HEK293T (cell line): Measurements from ENCODE around the gene AFF1.

Source experiments
- CTCF ChIA-PET: fragments of 350-600 bp; formaldehyde crosslinking; extraction: SDS; loops from one replicate; lab custom pipeline; 2021; ENCODE audit warnings: antibody characterized with exemption, inconsistent platforms; lab: Yijun Ruan, JAX
- POLR2A ChIA-PET: fragments of 350-600 bp; formaldehyde crosslinking; extraction: SDS; loops from one replicate; lab custom pipeline; 2020; ENCODE audit warnings: antibody characterized with exemption, inconsistent platforms; lab: Yijun Ruan, JAX
- DNase-seq: peaks from one replicate; pipeline ENCODE4 v3.0.0; 2012; ENCODE audit warnings: mixed read lengths; ENCODE audit errors: extremely low spot score
- ARNT ChIP-seq: fragments of 450-650 bp; IDR thresholded peaks from 2 replicates; pipeline ENCODE4 v1.6.1; 2017; ENCODE audit warnings: mild to moderate bottlenecking
- BHLHE40 ChIP-seq: fragments of 450-650 bp; IDR thresholded peaks from 2 replicates; pipeline ENCODE4 v1.6.1; 2016; ENCODE audit warnings: mild to moderate bottlenecking, moderate library complexity, borderline replicate concordance
- CTBP1 ChIP-seq: fragments of 450-650 bp; IDR thresholded peaks from 2 replicates; pipeline ENCODE4 v1.6.1; 2016; ENCODE audit warnings: borderline replicate concordance
- ELF4 ChIP-seq: fragments of 450-650 bp; IDR thresholded peaks from 2 replicates; pipeline ENCODE4 v1.6.1; 2017; ENCODE audit warnings: antibody characterized with exemption
- FOXA1 ChIP-seq: fragments of 450-650 bp; IDR thresholded peaks from 2 replicates; pipeline ENCODE4 v1.6.1; 2016; ENCODE audit warnings: mild to moderate bottlenecking
- FOXK2 ChIP-seq: fragments of 450-650 bp; IDR thresholded peaks from 2 replicates; pipeline ENCODE4 v1.6.1; 2016; ENCODE audit warnings: mild to moderate bottlenecking
- FOXM1 ChIP-seq: fragments of 450-650 bp; IDR thresholded peaks from 2 replicates; pipeline ENCODE4 v1.6.1; 2017; ENCODE audit warnings: mild to moderate bottlenecking, borderline replicate concordance
- HDGF ChIP-seq: fragments of 450-650 bp; IDR thresholded peaks from 2 replicates; pipeline ENCODE4 v1.6.1; 2017; ENCODE audit warnings: antibody characterized with exemption, borderline replicate concordance
- L3MBTL2 ChIP-seq: fragments of 450-650 bp; conservative IDR thresholded peaks from 2 replicates; pipeline ENCODE4 v1.6.1; 2016; ENCODE audit warnings: mild to moderate bottlenecking
- LEF1 ChIP-seq: fragments of 450-650 bp; IDR thresholded peaks from 2 replicates; pipeline ENCODE4 v1.6.1; 2017; ENCODE audit warnings: mild to moderate bottlenecking, borderline replicate concordance
- NFRKB ChIP-seq: fragments of 450-650 bp; IDR thresholded peaks from 2 replicates; pipeline ENCODE4 v1.6.1; 2016; ENCODE audit warnings: mild to moderate bottlenecking, moderate library complexity
- SP1 ChIP-seq: fragments of 450-650 bp; IDR thresholded peaks from 2 replicates; pipeline ENCODE4 v1.6.1; 2017
- SUZ12 ChIP-seq: fragments of 450-650 bp; IDR thresholded peaks from 2 replicates; pipeline ENCODE4 v1.6.1; 2016; ENCODE audit warnings: mild to moderate bottlenecking
- TARDBP ChIP-seq: fragments of 450-650 bp; IDR thresholded peaks from 2 replicates; pipeline ENCODE4 v1.6.1; 2016
- ZNF384 ChIP-seq: fragments of 450-650 bp; IDR thresholded peaks from 2 replicates; pipeline ENCODE4 v1.6.1; 2016
- TF ChIP-seq, protein P1 (sequence below): fragments of 450-650 bp; IDR thresholded peaks from 2 replicates; pipeline ENCODE4 v1.6.1; 2016

AFF1 gene

DNA sequence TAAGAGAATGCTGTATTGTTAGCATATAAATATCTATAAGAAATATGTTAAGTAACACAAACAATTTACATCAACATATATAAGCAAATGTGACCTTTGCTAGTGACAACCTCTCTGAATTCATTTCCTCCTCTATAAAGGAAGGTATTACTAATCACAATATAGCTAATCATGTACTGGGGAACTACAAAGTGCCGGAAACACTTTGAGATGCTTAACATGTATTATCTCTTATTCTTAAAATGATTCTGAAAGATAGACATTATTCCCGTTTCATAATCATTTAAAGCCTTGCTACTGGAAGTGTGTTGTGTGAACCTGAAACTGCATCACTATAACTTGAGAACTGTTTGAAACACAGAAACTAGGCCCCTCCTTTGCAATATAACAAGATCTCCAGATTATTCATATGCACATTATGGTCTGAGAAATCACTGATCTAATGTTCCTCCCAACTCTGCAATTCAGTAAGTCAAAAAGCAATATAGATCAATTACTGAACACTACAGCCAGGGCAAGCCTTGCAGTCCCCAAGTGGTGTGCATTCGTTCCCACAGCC lies 231.6 kb downstream of the AFF1 start:
- no peak for TF ChIP-seq TARDBP
- TF ChIP-seq NFRKB = no peak
- TF ChIP-seq FOXA1 = no peak
- TF ChIP-seq ZNF384 = no peak
- TF ChIP-seq FOXM1 = no peak
- no peak for TF ChIP-seq ARNT
- no peak for DNase-seq
- CTCF ChIA-PET = no interaction called here
- POLR2A ChIA-PET = no interaction called here

DNA sequence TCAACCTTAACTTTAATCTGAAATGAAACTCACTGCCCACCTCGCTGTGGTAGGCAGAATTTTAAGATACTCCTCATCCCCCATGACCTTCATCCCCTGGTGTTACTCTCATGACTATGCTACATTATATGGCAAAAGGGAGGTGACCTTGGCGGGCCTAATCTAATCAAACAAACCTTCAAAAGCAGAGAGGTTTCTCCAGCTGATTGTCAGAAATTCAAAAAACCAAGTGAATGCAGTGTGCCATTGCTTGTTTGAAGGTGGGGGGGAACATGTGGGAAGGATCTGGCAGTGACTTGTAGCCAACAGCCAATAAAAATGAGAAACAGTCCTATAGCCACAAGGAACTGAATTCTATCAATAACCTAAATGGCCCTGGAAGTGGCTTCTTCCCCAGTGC lies 237.1 kb downstream of the AFF1 start:
- DNase-seq = no peak
- TF ChIP-seq, protein P1, sequence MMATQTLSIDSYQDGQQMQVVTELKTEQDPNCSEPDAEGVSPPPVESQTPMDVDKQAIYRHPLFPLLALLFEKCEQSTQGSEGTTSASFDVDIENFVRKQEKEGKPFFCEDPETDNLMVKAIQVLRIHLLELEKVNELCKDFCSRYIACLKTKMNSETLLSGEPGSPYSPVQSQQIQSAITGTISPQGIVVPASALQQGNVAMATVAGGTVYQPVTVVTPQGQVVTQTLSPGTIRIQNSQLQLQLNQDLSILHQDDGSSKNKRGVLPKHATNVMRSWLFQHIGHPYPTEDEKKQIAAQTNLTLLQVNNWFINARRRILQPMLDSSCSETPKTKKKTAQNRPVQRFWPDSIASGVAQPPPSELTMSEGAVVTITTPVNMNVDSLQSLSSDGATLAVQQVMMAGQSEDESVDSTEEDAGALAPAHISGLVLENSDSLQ = no peak
- TF ChIP-seq SUZ12 (no peak), LEF1 (no peak)
- POLR2A ChIA-PET = no interaction called here
- CTCF ChIA-PET = no interaction called here

DNA sequence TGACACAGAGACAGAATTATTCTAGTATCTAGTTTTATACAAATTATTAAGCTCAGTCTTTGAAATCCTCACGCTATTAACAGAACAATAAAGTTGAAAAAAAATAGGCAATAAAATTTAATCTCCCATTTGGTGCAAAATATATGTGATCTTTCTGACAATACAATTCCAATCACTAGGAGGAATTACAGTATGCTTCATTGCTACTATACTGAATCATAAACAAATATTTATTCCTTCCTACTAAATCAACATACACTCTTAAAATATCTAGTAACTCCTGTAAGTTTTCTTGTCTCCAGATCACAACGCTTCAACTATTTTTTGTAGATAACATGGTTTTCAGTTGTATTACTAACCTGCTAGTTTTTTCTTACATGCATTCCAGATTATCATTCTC lies 239.9 kb downstream of the AFF1 start:
- TF ChIP-seq BHLHE40 (no peak), LEF1 (no peak), CTBP1 (no peak), NFRKB (no peak), FOXA1 (no peak)
- no peak for DNase-seq
- ChIA-PET CTCF (no interaction called here), POLR2A (no interaction called here)

DNA sequence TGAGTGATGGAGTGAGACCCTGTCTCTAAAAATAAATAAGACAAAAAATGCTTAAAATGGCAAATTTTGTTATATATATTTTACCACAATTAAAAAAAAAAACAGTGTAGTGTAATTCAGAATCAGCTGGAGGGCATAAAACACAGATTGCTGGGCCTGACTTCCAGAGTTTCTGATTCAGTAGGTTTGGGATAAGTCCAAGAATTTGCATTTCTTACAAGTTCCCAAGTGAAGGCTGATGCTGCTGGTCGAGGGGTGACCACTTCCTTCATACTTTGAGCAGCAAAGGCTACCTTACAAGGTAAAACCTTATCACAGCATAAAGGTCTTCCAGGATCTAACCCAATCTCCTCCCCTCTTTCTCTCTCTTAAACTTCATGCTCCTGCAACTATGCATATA lies 244.9 kb downstream of the AFF1 start:
- ChIA-PET CTCF (no interaction called here), POLR2A (no interaction called here)
- TF ChIP-seq FOXA1 (no peak), LEF1 (no peak), NFRKB (no peak), L3MBTL2 (no peak), TARDBP (no peak), BHLHE40 (no peak), ELF4 (no peak), FOXK2 (no peak), FOXM1 (no peak), HDGF (no peak), CTBP1 (no peak), ARNT (no peak), SP1 (no peak), SUZ12 (no peak), ZNF384 (no peak)
- TF ChIP-seq, protein P1 = no peak
- no peak for DNase-seq

DNA sequence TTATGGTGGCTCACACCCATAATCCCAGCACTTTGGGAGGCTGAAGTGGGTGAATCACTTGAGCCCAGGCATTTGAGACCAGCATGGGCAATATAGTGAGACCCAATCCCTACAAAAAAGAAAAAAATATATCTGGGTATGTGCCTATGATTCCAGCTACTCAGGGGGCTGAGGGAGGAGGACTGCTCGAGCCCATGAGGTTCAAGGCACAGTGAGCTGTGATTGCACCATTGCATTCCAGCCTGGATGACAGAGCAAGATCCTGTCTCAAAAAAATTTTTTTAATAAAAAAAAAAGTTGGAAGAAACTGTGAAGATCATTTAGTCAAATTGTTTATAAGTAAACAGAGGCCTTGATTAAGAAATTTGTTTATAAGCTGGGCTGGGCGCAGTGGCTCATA lies 246.0 kb downstream of the AFF1 start:
- ChIA-PET CTCF (no interaction called here), POLR2A (no interaction called here)
- DNase-seq = no peak
- no peak for TF ChIP-seq TARDBP
- TF ChIP-seq ZNF384 = no peak
- TF ChIP-seq NFRKB = no peak
- no peak for TF ChIP-seq FOXK2

DNA sequence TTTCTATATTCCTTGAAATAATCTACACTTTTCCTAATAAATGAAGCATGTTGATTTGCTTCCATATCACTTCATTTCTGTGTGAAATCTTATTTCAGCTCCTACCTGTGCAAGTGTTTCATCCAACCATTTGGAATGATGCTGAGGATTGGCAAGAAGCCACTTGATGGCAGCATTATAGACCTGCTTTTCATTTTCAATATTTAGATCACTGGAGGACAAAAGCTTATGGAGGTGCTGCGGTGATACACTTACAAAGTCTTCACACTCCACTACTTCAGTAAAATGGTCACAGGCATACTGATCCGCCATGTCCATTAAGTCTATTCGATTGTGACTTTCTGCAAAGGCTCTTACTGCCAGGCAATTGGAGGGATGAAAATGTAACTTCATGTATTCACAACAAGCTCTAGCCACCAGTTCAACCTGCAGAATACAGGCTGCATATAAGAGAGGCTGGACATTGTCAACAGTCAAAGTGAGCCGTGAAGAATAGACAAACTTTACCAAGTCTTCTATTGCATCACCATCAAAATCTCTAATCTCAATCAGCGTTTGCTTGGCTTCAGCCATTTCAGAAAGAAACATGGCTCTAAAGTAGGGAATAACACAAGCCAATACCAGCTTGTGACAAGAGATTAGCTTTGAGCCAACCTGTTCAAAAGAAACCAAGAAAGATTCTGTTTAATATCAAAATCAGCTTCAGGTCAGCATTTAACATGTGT lies 250.5 kb downstream of the AFF1 start:
- TF ChIP-seq BHLHE40 = no peak
- POLR2A ChIA-PET = no interaction called here
- CTCF ChIA-PET = no interaction called here
- DNase-seq = no peak

DNA sequence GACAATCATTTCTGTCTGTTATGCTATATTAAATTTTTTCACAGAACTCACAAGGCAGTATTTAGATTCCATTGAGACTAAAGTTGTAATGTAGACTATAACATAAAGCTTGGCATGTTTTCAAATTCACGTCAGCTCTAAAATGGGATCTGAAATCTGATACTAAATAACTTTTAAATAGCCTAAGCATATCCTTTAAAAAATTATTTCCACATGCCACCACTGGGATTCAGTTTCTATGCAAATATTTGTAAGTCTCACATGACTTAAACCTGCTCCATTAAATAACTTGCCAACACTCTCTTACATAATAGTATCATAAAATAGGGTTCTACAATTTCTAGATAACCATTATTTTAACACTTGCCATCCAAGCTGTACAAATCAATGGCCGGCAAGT lies 253.2 kb downstream of the AFF1 start:
- ChIA-PET POLR2A (interaction anchor here (1.0 kb wide), 1 partner anchor 31 kb away, joined by 3 read pairs; no protein-coding TSS in a partner anchor), CTCF (no interaction called here)
- DNase-seq = no peak
- TF ChIP-seq ZNF384 = no peak
- no peak for TF ChIP-seq CTBP1
- no peak for TF ChIP-seq SP1
- no peak for TF ChIP-seq BHLHE40
- TF ChIP-seq LEF1 = no peak
- TF ChIP-seq FOXK2 = no peak

DNA sequence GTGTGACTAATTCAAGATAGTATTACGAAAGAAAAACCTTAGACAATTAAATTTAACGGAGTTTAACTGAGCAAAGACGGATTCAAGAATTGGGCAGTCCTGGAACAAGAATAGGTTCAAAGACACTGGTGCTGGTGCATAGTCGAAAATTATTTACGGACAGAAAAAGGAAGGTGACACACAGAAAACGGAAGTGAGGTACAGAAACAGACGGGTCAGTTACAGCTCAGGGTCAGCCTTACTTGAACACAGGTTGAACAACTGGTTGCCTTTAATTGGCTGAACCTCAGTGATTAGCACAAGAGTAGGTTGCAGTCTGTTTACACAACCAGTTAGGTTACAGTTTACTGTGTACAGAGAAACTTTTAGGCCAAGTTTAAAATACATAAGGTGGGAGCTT lies 254.1 kb downstream of the AFF1 start:
- ChIA-PET POLR2A (no interaction called here), CTCF (no interaction called here)
- TF ChIP-seq ELF4 (no peak), ARNT (no peak), FOXK2 (no peak), ZNF384 (no peak), FOXM1 (no peak), CTBP1 (no peak), LEF1 (no peak), HDGF (no peak), NFRKB (no peak), SUZ12 (no peak), SP1 (no peak), FOXA1 (no peak), TARDBP (no peak), L3MBTL2 (no peak)
- TF ChIP-seq, protein P1 = no peak
- no peak for DNase-seq
